ENCODE measurements around the gene ADCK1. TPM values are rescaled to one million over a fixed set of nuclear protein-coding genes. Genes with fewer than 3 reads are reported as not detected.

ADCK1 gene
- total RNA-seq, 1 experiment from 2014 or later, result 12.2 TPM

DNA sequence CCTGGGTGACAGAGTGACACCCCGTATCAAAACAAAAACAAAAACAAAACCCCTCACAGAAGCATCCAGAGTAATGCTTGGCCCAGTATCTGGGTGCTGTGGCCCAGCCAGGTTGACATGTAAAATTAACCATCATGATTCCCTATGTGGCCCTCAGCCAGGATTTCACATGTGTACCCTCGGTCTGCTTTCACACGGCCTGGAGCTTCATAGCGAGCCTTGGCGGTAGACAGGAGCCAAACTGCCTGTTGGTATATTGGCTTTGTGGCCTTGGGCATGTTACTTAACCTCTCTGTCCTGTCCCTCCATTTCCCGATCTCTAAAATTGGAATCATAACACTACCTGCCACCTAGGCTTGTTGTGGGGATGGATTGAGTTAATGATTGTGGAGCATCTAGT, 65.5 kb downstream of the ADCK1 start:
- H3K56ac ChIP-seq (ENCODE audit: insufficient read length, low read depth, low read length), result no peak overlapping the region
- Mint-ChIP-seq H3K9me3 (peaks cover 0 to 6% of the 10 kb centered on the region in 2 experiments; a peak in 1 of 5 replicates), H3K36me3 (ENCODE audit: insufficient read depth in 1 of 3, low read depth in 3 of 3) (peaks cover 0 to 8% (median 0%) of the 10 kb centered on the region in 3 experiments; a peak in 2 of 7 replicates), H3K4me1 (no peaks in the 10 kb centered on the region; a peak in 1 of 4 replicates), H3K27ac (no peak overlapping the region), H3K4me3 (no peak overlapping the region), H3K27me3 (ENCODE audit: low read depth) (no peaks in the 10 kb centered on the region)
- no peak overlapping the region for H3T11ph ChIP-seq (ENCODE audit: low read length)
- H4K8ac ChIP-seq (replicated peaks; ENCODE audit: insufficient read length, low read depth, low read length), result no peak overlapping the region
- H3K79me1 ChIP-seq (ENCODE audit: insufficient read depth, low read depth, low read length, poor library complexity, severe bottlenecking), result no peaks in the 10 kb centered on the region
- H2BK20ac ChIP-seq (ENCODE audit: low read depth, low read length, poor library complexity, severe bottlenecking), result no peak overlapping the region
- DNase-seq, result no peak
- no peak overlapping the region for H3K18ac ChIP-seq (ENCODE audit: insufficient read length, low read depth, low read length)
- no peak overlapping the region for H2BK15ac ChIP-seq (ENCODE audit: low read depth, low read length)
- no peak overlapping the region for H3K23ac ChIP-seq (ENCODE audit: insufficient read length, low read depth, low read length)
- H3K4me2 ChIP-seq (ENCODE audit: insufficient read depth, insufficient read length, low read length), result no peak overlapping the region
- H3K23me2 ChIP-seq (ENCODE audit: insufficient read length, low read depth, low read length, poor library complexity, severe bottlenecking), result no peaks in the 10 kb centered on the region
- no peaks in the 10 kb centered on the region for H3K4me1 ChIP-seq (ENCODE audit: insufficient read depth, low read length)
- no peak overlapping the region for H3K27ac ChIP-seq (ENCODE audit: insufficient read length, low read depth, low read length)
- no peak overlapping the region for H4K5ac ChIP-seq (ENCODE audit: insufficient read length, low read depth, low read length)
- H2BK120ac ChIP-seq (ENCODE audit: low read depth, low read length, poor library complexity, severe bottlenecking), result no peak overlapping the region
- H3K9me3 ChIP-seq (ENCODE audit: control insufficient read depth, low read depth, low read length), result no peaks in the 10 kb centered on the region
- no peaks in the 10 kb centered on the region for H3K27me3 ChIP-seq (ENCODE audit: insufficient read depth, low read length)
- no peak overlapping the region for H2BK5ac ChIP-seq (ENCODE audit: insufficient read length, low read length)
- H3K4ac ChIP-seq (ENCODE audit: low read depth, low read length), result no peak overlapping the region
- H3K14ac ChIP-seq (ENCODE audit: insufficient read depth, low read length), result no peak overlapping the region
- no peak overlapping the region for H2BK12ac ChIP-seq (ENCODE audit: insufficient read length, low read depth, low read length)
- no peaks in the 10 kb centered on the region for H4K20me1 ChIP-seq (ENCODE audit: control insufficient read depth, insufficient read depth, insufficient read length)
- H2AK5ac ChIP-seq (ENCODE audit: insufficient read length, low read length), result no peak overlapping the region
- no peak overlapping the region for H2AFZ ChIP-seq (ENCODE audit: low read length)
- no peak overlapping the region for H4K91ac ChIP-seq (ENCODE audit: insufficient read length, low read depth, low read length)
- no CpG with 5 or more reads among the region's 6 CpGs for WGBS (ENCODE audit: extremely low coverage, insufficient read length, low lambda C conversion rate)
- no peak overlapping the region for H3K9ac ChIP-seq (ENCODE audit: extremely low read depth, insufficient read length, low read length)
- TF ChIP-seq, protein P1, sequence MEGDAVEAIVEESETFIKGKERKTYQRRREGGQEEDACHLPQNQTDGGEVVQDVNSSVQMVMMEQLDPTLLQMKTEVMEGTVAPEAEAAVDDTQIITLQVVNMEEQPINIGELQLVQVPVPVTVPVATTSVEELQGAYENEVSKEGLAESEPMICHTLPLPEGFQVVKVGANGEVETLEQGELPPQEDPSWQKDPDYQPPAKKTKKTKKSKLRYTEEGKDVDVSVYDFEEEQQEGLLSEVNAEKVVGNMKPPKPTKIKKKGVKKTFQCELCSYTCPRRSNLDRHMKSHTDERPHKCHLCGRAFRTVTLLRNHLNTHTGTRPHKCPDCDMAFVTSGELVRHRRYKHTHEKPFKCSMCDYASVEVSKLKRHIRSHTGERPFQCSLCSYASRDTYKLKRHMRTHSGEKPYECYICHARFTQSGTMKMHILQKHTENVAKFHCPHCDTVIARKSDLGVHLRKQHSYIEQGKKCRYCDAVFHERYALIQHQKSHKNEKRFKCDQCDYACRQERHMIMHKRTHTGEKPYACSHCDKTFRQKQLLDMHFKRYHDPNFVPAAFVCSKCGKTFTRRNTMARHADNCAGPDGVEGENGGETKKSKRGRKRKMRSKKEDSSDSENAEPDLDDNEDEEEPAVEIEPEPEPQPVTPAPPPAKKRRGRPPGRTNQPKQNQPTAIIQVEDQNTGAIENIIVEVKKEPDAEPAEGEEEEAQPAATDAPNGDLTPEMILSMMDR (conservative IDR thresholded peaks at IDR 0.05), result no peak
- H3K79me2 ChIP-seq (ENCODE audit: insufficient read depth, low read length), result no peaks in the 10 kb centered on the region
